ENCODE measurements around the gene ZDHHC8. TPM values are rescaled to one million over a fixed set of nuclear protein-coding genes. Genes with fewer than 3 reads are reported as not detected.
A peak's percentile ranks its signal among the peaks of the same experiment; 100 is the strongest.

The ZDHHC8 gene
- total RNA-seq, 1 donor from 2014 or later: 88.0 TPM

DNA sequence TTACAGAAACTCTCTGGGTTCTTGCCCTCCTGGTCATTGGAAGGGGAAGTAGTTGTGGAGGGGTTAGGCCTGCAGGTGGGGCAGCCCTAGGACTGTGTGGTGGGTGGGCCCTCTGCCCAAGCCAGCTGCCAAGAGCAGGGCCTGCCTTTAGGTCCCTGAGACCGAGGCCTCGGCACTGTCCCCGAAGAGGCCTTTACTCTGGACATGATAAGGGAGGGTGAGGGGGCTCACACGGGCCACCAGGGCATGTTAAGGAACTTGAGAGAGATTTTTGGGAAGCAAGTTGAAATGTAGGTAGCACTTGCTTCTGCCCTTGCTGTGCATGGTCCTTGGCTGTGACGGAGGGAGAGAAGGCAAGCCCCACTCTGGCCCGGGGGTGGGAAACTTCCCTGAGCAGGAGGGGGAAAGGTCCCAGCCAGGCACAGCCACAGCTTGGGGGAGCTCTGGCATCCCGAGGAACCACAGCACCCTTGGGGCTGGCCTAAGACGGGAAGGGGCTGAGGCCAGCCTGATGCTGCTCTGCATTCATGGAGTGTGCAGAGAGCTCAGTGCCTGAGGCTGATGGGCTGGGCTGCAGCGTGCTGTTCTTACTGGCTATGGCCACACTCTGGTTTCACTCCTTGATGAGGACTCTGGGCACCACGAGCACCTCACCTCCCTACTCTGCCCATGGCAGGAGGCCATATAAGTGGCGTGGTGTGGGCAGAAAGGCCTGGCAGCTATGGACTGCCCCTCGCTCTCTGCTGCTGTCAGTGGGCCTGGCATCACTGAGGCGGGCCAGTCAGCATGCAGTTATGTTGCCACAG is 23.4 kb upstream of the ZDHHC8 start:
- DNase-seq (no peak), ATAC-seq (no peak)
- H3K4me3 ChIP-seq: no peak overlapping the region
- TF ChIP-seq, protein P1, sequence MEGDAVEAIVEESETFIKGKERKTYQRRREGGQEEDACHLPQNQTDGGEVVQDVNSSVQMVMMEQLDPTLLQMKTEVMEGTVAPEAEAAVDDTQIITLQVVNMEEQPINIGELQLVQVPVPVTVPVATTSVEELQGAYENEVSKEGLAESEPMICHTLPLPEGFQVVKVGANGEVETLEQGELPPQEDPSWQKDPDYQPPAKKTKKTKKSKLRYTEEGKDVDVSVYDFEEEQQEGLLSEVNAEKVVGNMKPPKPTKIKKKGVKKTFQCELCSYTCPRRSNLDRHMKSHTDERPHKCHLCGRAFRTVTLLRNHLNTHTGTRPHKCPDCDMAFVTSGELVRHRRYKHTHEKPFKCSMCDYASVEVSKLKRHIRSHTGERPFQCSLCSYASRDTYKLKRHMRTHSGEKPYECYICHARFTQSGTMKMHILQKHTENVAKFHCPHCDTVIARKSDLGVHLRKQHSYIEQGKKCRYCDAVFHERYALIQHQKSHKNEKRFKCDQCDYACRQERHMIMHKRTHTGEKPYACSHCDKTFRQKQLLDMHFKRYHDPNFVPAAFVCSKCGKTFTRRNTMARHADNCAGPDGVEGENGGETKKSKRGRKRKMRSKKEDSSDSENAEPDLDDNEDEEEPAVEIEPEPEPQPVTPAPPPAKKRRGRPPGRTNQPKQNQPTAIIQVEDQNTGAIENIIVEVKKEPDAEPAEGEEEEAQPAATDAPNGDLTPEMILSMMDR (IDR thresholded peaks at IDR 0.05): no peak
- H3K27me3 ChIP-seq: no peaks in the 10 kb centered on the region
- H3K36me3 ChIP-seq: peaks cover 81% of the 10 kb centered on the region
- no peaks in the 10 kb centered on the region for H3K9me3 ChIP-seq
- H3K27ac ChIP-seq: no peak overlapping the region
- H3K4me1 ChIP-seq: no peaks in the 10 kb centered on the region
- intact Hi-C loops (cut with DNase I): no loop called here

DNA sequence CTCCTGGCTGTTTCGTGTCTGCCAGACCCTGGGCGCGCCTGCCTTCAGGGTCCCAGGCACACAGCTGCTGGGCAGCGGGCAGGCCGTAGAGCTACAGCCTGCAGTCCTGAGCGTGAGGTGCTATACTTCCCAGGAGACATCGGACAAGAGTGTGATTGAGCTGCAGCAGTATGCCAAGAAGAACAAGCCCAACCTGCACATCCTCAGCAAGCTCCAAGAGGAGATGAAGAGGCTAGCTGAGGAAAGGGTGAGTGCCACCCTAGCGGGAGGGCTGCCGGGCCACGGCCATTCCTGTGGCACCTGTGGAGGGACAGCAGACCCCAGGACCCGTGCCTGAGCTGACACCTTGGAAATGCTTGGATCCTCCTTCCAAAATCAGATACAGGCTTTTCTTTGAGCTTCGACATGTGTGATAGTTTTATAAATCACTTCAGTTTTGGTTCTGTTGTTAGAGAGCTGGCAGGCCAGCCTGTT is 22.8 kb upstream of the ZDHHC8 start:
- H3K4me3 ChIP-seq: no peak overlapping the region
- DNase-seq (no peak), ATAC-seq (no peak)
- intact Hi-C loops (cut with DNase I): no loop called here
- H3K4me1 ChIP-seq: no peaks in the 10 kb centered on the region
- no peak overlapping the region for H3K27ac ChIP-seq
- TF ChIP-seq, protein P1 (IDR thresholded peaks at IDR 0.05): no peak
- no peaks in the 10 kb centered on the region for H3K9me3 ChIP-seq
- H3K27me3 ChIP-seq: no peaks in the 10 kb centered on the region
- peaks cover 86% of the 10 kb centered on the region for H3K36me3 ChIP-seq

DNA sequence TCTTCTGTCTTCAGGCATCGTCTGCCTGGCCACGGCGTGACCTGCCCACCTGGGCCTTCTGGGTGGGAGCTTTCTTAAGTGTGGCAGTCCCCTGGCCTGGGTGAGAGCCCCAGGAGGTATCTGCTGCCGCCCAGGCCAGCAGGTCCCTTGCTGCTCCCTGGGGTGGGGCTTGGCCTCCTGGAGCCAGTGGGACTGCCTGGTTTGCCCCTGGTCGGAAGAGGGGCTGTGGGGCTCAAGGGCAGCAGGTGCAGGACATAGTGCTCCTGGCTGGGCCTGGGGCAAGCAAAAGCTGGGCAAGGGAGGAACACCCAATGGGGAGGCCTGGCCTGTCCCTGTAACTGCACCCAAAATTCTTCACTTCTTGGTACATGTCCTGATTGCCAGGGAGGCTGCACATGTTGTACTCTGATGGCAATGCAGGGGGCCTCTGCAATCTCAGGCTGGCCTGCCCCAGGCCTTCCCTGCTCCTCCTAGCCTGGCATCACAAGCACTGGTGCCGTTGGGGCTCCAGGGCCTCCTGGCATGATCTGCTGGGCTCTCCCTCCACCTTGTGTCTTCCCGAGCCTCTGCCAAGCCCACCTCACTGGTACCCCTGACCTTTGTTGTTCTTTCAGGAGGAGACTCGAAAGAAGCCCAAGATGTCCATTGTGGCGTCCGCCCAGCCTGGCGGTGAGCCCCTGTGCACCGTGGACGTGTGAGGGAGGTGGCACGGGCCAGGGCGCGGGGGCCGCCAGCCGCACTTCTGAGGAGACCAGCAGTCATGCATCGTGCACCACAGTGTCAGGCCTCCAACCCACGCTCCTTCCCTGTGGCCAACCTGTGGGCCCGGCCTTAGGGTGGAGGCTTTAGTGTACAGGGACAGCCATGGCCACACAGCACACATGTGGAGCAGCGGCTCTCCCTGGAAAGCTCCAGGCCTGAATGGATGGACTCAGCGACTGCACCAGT is 21.9 kb upstream of the ZDHHC8 start:
- intact Hi-C loops (cut with DNase I): no loop called here
- ATAC-seq (no peak), DNase-seq (peak; percentile 64)
- H3K27ac ChIP-seq: no peak overlapping the region
- no peaks in the 10 kb centered on the region for H3K9me3 ChIP-seq
- TF ChIP-seq, protein P1 (IDR thresholded peaks at IDR 0.05): no peak
- H3K36me3 ChIP-seq: peaks cover 89% of the 10 kb centered on the region
- no peaks in the 10 kb centered on the region for H3K4me1 ChIP-seq
- no peaks in the 10 kb centered on the region for H3K27me3 ChIP-seq
- H3K4me3 ChIP-seq: no peak overlapping the region

DNA sequence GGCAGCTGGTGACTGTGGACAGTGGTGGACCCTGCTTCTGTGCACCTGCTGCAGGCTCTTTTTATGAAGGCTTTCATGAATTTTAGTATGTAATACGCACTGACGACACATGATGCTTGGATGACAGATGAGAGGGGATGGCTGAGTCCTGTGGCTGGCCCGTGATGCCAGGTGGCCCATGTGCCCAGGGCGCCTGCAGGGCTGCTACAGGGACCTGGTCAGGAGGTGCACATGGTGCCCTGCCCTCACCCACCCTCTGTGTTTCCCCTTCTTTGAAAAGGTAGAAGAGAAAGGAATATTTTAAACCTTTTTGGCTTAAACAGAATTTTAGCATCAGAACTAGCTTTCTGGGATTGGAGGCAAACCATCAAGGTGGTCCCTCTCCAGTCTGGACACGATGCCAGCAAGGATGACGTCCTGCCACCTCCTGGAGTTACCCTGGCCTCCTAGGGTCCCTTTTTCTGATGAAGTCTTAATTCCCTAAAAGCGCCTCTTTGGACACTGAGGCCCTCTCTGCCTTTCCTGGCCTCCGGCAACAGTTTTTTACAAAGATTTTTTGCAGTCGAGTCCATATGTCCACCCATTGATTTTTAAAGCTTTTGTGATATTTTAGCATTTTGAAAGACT is 21.1 kb upstream of the ZDHHC8 start:
- Histone ChIP-seq H3K4me1 (no peaks in the 10 kb centered on the region), H3K4me3 (no peak overlapping the region), H3K36me3 (peaks cover 89% of the 10 kb centered on the region), H3K27ac (no peak overlapping the region), H3K27me3 (no peaks in the 10 kb centered on the region), H3K9me3 (no peaks in the 10 kb centered on the region)
- no peak for ATAC-seq
- no peak for DNase-seq
- intact Hi-C loops (cut with DNase I): no loop called here
- TF ChIP-seq, protein P1 (IDR thresholded peaks at IDR 0.05): no peak

DNA sequence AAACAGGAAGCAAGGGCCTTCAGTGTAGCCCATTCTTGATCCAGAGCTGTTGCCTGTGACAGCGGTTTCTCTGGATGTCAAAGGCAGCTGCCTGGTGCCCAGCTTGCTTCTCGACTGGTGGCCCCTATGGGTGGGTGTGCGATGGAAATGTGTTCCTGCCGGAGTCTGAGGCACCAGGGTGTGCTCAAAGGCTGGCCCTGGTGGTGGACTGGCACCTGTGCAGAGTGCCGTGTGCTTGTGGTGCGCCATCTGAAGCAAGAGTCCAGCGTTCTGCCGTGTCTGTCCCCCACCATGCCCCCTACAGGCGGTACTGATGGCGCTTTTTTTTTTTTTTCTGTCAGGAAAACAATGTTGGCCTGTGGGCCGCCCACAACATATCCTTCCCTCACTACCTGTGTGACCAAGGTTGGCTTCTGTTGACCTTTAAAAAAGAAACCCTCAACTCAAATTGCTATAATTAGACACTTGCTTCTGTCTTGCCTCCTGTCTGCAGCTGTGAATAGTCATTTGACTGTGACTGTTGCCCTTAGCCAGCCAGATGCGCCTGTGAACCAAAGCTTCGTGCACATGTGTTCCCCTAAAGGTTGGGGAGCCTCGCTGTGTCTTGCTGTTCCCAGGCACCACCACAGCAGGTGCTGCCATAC is 20.4 kb upstream of the ZDHHC8 start:
- no peak for DNase-seq
- intact Hi-C loops (cut with DNase I): no loop called here
- Histone ChIP-seq H3K36me3 (peaks cover 86% of the 10 kb centered on the region), H3K4me3 (no peak overlapping the region), H3K27me3 (no peaks in the 10 kb centered on the region), H3K4me1 (peaks cover 6% of the 10 kb centered on the region), H3K27ac (no peak overlapping the region), H3K9me3 (no peaks in the 10 kb centered on the region)
- ATAC-seq: no peak
- TF ChIP-seq, protein P1 (IDR thresholded peaks at IDR 0.05): peak; percentile 23

Data from upper lobe of right lung (tissue), 1 donor.